ENCODE results near the gene AKR7A3.
A peak's percentile ranks its signal among the peaks of the same experiment; 100 is the strongest.

The AKR7A3 gene

DNA sequence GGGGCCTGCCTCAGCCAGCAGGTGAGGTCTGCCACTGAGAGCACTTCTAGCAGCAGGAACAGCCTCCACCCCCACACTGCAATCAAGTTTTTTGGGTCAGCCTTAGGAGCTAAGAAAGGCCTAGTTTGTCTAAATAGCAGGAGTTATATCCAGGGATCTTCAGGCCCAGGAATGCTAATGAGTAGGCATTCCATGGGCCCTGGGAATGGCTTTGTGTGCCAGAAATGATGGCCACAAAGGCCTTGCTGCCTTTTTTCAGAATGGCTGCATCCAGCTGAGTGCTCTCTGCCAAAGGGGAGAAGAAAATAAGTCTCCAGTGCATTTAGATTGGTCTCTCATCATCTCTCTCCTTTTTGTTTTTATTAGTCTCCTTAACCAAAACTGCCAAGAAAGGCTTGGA lies 34.2 kb downstream of the AKR7A3 start:
- DNase-seq (ENCODE audit: low read depth) = no peak

DNA sequence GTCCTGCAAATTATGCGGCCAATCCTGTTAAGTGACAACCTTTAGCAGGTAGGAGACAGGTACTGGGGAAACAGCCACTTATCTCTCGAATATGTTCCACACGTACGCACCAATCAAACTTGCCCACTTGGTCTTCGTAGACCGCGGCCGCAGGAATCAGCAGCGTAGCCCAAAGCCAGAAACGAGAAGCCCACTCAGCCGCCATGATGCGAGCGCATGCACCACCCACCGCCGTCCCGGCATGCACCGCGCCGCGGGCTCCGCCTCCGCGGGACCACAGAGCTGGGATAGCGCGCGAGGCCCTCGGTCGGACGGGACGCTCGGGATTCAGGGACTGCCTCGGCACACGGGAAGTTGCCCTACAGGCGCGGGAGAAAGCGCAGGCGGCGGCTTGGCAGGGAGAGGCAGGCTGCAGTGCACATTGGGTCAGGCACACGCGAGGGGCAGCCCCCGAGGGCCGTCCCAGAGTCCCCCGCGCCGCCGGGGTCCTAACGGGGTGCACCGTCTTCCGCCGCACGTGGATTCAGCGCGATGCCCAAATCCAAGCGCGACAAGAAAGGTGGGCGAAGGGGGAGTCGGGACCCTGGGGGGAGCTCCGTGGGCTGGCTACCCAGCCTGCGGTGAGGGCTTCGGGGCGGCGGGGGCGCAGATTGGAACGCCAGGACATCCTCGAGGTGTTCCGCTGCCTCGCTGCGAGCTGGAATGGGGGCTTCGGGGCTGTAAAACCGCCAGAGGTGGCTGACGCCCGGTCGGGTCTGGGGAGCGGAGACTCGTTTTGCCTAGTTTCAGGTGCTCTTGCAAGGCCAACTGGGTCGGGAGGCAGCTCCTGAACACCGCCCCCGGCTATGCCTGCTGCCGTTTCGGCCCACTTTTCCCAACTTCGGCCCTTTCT lies 37.0 kb downstream of the AKR7A3 start, which contains the start of the genes EMC1 and MRTO4:
Gene EMC1 (minus strand): TSS at position 220 of the 892 bp plus-strand sequence. CDS start 15 bp downstream, at position 205.
Gene MRTO4 (plus strand): TSS at position 501 of the 892 bp plus-strand sequence. CDS start 31 bp downstream, at position 532.
- peak; percentile 88 for DNase-seq (ENCODE audit: low read depth)

GRCh38 chr1:19250629-19251304 lies 37.8 kb downstream of the AKR7A3 start:
- DNase-seq (ENCODE audit: low read depth) = no peak

DNA sequence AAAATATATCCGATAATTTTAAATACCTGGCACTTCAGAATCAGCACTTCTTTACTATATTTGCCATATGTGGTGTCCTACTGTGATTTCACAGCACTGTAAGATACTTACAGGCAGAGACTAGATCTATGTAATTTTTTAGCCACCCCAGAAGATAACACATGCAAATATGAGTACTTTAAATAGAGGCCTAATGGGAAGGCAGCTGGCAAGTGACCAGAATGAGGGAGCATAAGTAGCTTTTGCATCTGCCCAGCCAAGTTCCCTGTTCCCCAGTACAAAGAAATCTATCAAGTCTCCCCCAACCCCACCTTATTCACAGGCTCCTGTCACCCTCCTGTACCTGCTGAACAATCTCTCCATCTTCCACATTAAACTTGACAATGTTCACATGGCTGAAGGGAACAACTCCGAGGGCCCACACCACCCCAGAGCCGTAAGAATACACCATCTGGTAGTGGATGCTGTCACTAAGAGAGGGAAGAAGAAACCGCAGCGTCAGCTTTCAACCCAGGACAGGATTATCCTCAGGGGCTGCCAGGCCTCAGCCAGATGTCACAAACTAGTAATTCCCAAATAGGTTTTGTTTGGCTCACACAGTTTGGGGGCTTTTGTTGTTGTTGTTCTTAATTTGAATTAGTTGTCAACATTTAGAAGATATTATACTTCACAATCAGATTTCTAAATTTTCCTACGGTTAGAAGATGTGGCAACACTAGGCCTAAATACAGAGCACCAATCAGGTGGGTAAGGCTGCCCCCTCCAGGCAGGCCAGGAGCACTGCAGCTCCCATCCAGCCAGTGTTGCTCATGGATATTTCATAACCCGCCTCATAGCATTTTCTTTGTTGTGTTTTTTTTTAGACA lies 47.7 kb downstream of the AKR7A3 start:
- no peak for DNase-seq (ENCODE audit: low read depth)

DNA sequence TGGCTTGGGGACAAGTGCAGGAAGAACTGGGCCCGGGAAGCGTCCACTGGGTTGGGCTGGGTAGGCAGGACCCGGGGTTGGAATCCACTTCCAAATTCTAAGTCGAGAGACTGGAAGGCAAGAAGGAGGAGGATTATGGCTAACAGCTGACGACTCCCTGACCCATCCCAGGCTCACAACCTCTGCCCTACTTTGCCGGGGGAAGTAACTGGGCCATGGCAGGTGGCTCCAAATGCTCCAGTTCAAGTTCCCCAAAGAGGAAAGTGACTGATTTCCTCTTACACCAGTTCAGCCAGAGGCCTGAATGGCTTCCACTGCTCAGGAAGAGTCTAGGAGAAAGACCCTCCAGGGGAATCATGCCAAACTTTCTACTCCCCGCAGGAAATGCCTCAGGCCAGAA lies 48.7 kb downstream of the AKR7A3 start:
- no peak for DNase-seq (ENCODE audit: low read depth)

GRCh38 chr1:19234224-19234623 lies 54.3 kb downstream of the AKR7A3 start:
- no peak for DNase-seq (ENCODE audit: low read depth)

All from stimulated activated CD8-positive, alpha-beta memory T cell treated with anti-CD3 and anti-CD28 coated beads, Interleukin-12 subunit alpha, Interleukin-12 subunit beta, amount 100 ng/mL, for 4 hours (primary cell).